Measurements from ENCODE around the gene MOK.
"Not testable (repeated sequence)": the region's sequence is repeated elsewhere in the genome, so short reads cannot be mapped to it uniquely, and the experiment has no call there.

The MOK gene

DNA sequence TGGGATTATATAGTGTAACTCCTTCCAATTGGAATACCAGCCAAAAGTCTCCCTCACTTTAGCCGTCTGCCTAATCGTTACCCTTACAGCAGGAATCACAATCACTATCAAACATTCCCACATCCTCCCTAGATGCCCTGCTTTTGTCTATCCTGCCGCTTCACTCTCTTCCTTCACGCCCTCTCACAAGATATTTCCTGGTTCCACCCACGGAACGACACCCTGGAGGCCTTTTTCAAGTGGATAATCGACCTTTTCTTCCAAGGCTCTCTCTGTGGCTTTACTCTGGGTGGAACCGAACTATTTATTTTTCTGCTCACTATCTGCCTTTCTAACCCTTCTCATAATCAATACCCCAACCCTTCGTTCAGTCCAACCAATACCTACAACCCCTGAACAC is 58.9 kb downstream of the MOK start:
- FAIRE-seq = no peak

DNA sequence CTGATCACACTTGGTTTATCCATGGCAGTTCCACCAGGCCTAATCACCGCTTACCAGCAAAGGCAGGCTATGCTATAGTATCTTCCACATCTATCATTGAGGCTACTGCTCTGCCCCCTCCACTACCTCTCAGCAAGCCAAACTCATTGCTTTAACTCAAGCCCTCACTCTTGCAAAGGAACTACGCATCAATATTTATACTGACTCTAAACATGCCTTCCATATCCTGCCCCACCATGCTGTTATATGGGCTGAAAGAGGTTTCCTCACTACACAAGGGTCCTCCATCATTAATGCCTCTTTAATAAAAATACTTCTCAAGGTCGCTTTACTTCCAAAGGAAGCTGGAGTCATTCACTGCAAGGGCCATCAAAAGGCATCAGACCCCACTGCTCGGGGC is 61.2 kb downstream of the MOK start:
- not testable (repeated sequence) for FAIRE-seq

DNA sequence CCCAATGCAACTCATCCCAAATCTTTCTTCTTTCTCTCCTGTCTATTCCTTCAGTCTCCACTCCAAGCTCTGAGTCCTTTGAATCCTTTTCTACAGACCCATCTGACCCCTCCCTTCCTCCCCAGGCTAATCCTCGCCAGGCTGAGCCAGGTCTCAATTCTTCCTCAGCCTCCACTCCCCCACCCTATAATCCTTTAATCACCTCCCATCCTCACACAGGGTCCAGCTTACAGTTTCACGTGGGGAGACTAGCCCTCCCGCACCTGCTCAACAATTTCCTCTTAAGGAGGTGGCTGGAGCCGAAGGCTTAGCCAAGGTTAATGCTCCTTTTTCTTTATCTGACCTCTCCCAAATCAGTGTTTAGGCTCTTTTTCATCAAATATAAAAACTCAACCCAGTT is 63.8 kb downstream of the MOK start:
- FAIRE-seq = no peak

DNA sequence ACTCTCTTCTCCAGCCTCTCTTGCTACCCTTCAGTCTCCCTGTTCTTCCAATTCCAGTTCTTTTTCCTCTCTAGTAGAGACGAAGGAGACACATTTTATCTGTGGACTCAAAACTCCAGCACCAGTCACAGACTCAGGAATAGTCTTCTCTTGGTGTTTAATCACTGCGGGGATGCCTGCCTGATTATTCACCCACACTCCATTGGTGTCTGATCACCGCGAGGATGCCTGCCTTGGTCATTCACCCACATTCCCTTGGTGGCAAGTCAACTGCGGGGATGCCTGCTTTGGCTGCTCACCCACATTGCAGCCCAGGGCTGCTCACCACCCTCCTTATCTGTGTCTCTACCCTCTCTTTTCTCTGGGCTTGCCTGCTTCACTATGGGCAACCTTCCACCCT is 64.5 kb downstream of the MOK start:
- FAIRE-seq = not testable (repeated sequence)

DNA sequence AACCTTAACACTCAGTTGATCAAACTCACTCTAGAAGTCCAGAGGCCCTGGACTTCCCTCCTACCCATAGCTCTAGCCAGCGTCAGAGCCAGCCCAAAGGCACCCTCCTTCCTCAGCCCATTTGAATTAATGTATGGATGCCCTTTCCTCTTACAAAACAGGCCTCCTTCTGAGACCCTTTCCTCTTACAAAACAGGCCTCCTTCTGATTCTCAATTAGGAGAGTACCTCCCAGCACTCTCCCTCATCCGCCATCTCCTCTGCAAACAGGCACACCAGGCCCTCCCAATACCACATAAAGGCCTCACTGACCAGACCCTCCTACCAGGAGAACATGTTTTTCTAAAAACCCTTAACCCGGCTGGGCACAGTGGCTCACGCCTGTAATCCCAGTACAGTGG is 65.7 kb downstream of the MOK start:
- FAIRE-seq = no peak

DNA sequence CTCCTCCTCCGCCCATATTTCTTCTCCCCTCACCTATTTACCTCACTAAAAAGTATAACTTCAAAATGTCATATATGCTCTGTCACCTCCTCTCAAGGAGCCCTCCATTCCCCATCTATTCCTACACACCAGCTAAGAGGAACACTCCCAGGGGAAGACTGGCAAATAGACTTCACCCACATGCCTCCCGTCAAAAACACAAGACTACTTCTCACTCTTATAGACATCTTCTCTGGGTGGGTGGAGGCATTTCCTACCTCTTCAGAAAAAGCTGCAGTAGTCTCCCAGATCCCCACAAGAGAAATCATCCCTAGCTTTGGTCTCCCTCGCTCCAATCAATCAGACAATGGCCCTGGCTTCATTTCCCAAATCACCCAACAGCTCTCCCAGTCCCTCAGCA is 66.2 kb downstream of the MOK start:
- FAIRE-seq = no peak

DNA sequence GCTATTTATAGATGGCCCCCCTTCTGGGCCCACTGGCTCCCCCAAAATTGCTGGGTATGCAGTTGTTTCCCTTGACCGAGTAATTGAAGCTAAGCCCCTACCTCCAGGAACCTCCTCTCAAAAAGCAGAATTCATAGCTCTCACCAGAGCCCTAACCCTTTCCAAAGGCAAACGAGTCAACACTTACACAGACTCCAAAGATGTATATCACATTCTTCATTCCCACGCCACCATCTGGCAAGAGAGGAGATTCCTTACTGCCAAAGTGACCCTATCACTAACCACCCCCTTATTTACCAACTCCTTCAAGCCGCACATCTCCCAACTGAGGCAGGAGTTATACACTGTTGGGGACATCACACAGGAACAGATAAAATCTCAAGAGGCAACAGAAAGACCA is 66.8 kb downstream of the MOK start:
- no peak for FAIRE-seq

DNA sequence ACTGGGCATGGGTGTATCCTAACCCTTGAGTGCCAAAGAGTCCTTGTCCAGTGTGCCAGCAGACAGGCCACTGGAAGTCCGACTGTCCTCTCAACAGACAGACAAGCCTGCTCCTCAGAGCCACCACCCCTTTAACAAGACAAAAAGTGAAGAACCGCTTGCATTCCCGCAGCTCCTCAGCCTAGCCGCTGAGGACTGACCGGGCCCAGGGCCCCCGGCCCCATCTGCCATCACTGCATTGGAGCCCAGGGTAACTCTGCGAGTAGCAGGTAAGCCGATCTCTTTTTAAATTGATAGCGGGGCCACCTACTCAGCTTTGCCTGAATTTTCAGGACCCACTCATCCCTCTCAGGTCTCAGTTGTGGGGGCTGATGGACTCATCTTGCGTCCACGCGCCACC is 68.9 kb downstream of the MOK start:
- FAIRE-seq = no peak

DNA sequence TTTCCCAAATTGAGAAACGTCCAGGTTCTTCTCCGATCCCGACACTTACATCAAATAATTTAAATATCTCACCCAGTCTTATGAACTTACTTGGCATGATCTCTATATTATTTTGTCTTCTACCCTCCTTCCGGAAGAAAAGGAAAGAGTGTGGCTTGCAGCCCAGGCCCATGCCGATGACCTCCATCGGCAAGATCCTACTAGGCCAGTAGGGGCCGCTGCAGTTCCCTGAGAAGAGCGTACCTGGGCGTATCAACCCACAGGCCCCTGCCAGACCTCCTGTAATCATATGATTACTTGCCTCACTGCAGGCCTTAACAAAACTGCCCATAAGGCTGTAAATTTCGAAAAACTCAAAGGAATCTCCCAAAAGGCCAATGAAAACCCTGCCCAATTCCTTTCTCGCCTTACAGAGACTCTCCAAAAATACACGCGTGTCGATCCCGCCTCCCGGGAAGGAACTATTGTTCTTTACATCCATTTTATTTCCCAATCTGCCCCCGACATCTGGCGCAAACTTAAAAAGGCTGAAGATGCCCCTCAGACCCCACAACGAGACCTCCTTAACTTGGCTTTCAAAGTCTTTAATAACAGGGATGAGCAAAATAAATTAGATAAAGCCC is 69.6 kb downstream of the MOK start:
- FAIRE-seq = peak; percentile 52

DNA sequence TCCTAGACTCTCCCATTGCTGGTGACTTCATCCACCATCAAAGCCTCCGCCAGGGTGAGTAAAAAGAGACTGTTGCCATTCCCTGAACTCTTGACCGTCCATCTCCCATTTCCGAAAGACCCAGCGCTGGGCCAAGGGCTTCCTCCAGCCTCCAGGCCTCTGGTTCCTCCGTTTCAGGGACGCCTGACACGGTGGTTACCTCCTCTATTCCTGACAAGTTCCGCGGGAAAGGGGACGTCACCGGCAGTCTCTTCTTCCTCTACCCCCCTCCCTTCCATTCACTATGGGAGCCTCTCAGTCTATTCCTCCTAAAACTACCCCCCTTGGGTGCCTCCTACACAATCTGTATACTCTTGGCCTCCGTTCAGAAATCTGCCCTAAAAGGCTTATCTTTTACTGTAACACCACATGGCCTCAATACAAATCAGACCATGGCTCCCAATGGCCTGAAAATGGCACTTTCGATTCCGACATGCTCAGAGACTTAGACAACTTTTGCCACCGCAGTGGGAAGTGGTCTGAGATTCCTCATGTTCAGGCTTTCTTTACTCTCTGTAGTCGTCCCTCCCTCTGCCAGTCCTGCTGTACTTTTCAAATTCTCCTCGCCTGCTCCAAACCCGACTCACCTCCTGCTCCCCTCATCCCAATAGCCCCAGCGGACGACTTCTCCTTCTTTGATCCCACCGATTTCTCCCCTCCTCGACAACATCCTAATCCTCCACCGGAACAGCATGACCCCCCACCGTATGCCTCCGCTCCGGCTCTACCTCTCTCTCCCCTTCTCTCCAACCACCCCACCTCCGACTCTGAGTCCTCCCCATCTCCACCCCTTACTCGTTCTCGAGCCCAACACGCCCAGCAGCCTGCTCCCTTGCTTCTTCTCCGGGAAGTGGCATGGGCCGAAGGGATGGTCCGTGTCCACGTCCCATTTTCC is 70.4 kb downstream of the MOK start:
- no peak for FAIRE-seq

DNA sequence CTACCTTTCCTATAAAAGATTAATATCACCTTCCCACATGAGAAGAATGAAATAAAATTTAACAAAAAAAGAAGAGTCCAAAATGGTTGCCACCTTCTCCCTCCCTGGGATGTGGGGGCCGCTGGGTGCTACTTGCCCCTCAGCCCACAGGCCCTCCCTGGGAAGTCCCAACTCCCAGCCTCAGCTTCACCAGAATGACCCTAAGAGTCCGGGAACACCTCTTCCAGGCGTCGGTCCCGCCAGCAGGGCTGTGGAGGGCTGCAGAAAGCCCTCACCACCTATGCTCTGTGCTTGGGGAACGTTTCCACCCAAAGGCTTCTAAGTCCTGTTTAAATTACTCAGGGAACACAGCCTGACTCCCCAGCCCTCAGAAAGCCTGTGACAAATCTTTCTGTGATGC is 71.9 kb downstream of the MOK start:
- FAIRE-seq = no peak

DNA sequence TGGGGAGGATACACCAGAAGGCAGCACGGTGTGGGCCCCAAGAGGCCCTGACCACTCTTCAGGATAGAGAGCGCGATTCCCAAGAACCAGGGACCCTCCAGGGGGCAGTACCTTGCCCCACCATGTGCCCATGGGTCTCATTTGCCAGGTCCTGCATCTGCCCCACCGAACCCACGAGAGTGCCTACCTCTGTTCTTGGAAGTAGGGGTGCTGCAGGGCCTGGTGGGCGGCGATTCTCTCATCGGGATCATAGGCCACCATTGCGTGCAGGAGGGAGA is 72.7 kb downstream of the MOK start:
- FAIRE-seq = no peak

DNA sequence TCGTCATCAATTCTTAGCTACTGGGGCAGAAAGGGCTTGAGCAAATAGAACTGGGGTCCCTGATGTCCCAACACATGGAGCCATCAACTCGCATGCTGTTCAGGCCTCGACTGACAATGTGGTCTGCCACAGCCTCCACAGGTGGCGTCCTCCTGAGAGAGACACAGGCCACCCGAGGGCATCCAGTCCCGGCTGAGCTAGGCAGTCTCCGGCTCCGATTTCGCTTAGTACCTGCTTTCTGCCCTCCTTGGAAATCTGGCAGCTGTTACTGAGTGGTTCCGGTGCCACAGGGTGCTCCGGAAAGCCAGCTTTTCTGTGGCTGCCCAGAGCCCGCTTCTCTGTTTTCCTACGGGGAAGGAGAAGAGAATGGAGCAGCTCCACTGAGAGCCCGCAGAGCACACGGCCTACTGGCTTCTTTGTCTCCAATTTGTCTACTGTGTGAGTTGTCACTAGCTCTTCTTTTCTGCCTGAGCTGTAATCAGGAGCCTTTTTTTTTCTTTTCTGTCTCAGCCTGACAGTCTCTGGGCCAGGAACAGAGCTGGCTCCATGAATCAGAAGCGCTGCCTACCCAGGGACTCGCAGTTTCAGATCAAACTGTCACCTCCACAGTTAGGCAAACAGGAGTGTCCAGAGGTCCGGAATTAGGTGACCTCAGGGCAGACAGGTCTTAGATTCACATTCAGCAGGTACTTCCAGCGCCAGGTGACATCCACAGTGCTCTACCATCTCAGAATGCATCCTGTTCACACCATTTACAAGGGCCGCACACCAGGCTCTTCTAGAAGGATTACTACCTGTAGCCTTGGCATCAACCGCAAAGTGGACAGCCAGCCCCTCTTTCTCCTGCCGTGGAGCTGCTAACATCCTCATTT is 73.3 kb downstream of the MOK start:
- no peak for FAIRE-seq

DNA sequence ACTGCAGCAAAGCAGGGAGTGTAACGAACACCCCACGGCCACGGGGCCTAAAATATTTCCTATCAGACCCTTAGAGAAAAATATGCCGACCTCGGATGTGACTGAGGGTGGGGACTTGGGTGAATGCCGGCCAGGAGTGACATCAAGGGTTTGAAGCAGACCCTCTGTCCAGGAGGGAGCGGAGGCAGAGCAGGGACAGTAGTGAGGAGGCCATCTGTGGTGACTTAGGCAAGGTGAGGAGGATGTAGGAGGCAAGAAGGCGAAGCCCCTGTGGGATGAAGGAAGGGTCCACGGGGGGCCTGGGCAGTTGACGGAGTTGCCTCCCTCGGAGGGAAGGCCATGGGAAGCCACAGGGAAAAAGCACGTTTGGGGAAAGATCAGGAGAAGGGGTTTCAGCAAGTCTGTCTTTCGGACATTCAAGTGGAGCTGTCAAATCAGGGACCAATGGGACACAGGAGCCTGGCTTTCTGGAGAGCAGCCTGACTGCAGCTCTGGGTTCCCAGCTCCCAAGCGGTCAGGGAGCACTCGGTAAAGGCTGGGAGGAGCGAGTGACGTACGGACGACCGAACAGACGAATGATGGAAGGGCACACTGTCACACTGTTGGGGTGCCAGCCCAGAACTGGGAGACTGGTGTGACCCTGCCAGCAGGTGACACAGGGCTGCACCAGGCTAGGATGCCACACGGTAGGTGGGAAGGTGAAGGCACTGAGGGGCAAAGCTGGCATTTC is 74.3 kb downstream of the MOK start:
- FAIRE-seq = no peak

DNA sequence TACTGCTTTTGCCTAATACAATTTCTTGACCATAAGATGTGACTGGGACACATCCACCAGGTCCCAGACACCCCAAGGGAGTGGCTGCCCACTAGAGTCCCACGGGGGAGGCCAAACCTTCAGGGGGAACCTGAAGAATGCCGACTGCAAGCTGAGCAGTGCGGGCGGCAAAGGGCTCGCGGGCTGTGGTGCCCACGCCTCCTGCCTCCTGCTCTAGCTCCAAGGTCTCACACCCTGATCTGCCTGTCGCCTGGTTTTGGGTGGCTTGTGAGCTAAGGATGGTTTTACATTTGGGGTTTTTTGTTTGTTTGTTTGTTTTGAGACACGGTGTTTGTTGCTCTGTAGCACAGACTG is 75.2 kb downstream of the MOK start:
- FAIRE-seq = no peak

DNA sequence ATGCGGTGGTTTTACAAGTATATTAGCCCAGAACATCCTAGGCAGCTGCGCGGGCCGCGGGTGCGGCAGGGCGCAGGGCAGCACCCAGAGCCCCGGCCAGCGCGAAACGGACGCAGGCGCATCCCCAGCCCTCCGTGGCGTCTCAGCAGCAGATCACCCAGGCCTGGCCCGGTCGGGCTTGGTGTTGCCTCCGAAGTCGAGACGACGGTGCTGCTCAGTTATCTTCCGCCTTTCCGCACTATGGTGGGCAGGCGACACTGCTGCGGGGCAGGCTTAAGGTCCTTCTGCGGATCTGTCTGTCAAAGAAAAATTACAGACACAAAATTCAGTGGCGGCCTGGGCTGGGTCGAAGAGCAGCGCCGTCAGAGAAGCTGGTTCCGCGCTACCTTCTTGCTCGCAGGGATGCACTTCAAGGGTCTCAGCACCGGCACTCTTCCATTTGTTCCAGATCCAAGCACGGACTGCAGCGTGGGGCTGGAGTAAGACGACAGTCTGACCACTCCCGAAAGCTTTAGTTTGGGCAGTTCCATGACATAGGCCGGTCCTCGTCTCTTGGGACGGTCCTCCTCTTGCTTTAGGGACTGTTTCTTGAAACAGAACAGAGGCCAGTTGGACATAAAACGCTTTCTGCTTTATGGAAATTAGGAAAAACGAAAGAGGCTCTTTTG is 75.8 kb downstream of the MOK start:
- no peak for FAIRE-seq

DNA sequence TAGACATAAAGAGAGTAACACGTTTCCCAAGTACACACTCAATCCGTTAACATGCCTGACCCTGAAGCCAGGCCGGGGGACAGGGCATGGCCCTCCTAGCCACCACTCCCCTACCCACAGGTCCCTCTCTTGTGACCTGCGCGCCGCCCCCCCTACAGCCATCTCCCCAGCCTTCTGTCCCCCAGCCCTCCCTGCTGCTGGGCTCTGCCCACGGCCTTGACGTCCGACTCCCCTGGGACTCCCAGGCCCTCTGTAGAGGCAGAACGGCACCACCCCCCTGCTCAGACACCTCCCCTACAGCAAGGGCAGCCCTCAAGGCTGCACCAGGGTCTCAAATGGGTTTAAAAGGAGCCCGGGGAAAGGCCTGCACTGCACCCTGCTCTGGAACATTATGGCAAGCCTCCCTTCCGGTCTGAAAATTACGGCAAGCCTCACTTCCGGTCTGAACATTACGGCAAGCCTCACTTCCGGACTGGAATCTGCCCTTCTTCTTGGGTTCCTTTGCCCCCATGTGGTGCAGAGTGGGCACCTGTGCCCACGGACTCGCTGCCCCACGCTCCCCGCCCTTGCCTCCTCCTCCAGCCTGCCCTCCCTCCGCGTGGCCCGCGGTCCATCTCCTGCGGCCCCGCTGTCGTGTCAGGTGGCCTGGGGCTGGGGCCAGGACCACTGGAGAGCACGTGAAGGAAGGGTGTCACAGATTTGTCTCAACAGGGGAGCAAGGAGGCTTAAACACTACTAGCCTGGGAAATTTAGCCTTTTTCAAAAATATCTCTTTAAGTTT is 77.6 kb downstream of the MOK start:
- FAIRE-seq = no peak

DNA sequence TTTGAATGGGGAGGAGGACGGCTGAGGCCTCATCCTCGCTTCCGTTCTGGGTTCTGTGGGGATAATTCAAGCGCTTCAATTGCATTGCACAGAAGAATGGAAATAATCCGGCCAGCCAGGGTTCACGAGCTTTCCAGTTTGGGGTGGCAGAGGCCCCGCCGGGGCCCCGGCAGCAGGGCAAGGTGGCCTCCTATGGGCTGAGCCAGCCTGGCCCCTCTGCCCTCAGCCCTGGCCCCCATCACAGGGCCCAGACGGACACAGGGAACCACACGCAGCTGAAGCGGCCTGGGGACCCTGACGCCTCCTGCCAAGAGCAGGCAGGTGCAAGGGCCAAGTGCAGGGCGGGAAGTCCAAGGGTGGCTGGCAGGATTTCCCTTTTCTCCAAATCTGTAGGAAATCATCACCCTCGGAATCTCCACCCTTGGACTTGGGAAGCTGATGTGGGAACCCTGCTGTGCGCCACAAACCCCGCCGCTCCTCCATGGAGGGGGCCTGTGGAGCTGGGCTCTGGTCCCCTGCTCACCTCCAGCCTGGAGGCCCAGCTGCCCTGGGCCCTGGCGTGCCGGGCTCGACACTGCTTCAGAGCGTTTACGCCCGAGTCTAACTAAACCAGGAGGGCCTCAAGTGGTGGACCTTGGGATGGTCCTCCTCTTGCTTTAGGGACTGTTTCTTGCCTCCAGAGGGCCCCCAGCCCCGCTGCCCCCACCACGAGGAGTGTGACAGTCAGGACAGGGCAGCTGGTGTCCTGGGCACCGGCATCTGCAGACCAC is 78.4 kb downstream of the MOK start:
- no peak for FAIRE-seq

DNA sequence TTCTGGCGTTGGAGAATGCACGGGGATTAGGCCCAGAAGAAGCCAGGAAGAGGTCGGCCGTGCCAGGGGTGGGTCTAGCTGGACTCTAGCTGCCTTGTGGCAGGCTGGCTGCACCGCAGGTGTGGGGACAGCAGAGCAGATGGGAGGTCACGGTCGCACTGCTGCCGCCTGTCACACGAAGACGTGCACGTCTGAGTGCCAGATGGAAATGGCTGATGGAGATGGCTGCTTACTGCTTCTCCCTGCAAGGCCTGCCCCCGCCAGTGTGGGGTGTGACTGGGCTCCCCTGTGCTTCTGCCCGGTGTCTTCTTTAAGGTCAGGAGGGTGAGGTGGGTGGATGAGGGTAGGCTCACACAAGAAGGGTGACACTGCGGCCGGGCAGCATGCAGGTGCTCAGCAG is 79.0 kb downstream of the MOK start:
- no peak for FAIRE-seq

DNA sequence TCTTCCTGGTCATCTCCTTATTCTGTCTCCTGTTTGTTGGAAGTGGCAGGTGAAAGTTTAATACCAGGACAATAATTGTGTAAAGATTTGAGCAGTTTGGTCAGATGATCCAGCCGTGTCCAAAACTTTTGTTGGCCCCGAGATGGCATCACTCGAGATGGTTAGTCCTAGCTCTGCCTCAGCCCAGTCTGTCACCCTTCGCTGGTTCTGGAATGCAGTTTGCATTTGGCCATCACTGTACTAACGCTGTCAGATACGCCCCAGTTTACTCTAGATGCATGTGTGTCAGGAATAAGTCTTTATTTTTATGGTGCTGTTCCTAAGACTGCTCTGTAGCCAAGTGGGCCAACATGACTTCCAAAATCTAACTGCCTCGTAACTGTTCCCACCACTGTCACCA is 79.6 kb downstream of the MOK start:
- FAIRE-seq = no peak

DNA sequence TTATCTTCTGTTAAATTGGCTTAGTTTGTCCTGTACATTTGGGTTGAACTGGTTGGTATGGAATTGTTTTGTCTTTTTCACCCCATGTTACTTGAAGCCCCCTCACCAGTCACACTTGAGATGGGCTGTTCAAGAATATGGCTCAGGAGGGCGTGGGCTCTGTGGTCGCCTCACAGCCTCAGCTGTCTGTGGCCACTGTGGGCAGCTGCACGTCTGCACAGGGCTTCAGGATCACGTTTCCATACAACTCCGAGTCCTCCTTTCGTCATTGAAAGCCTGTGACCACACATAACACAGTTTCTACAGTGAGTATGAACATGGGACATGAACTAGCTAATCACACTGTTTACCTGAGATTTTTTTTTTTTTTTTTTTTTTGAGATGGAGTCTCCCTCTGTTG is 81.3 kb downstream of the MOK start:
- no peak for FAIRE-seq

All from TTC549 (cell line).